B cell (primary cell): Measurements from ENCODE around the gene LIMS2. TPM values are rescaled to one million over a fixed set of nuclear protein-coding genes. Genes with fewer than 3 reads are reported as not detected.

Experiments
- ATAC-seq: fragments of 200-7000 bp; cut with Tn5 transposase; one replicate; pipeline ENCODE4 v1.10.0; 2021; ENCODE audit warnings: low read depth, mild to moderate bottlenecking, moderate number of reproducible peaks, moderate library complexity
- CTCF ChIA-PET: fragments of 350-600 bp; sonication (Branson Sonifier 250); formaldehyde crosslinking; loops from one replicate; lab custom pipeline; 2021; ENCODE audit warnings: antibody characterized with exemption, inconsistent platforms; lab: Charles Lee
- POLR2A ChIA-PET: fragments of 350-600 bp; sonication (Branson Sonifier 250); formaldehyde crosslinking; loops from one replicate; lab custom pipeline; 2021; ENCODE audit warnings: antibody characterized with exemption; lab: Charles Lee
- DNase-seq: peaks from one replicate; pipeline ENCODE4 v3.0.0; 2013
- H2AFZ ChIP-seq: 2 replicates; pipeline ENCODE4 v1.6.1; 2012; ENCODE audit warnings: mild to moderate bottlenecking, low read depth, low read length; ENCODE audit not compliant: insufficient read depth, poor library complexity, severe bottlenecking
- H3K27ac ChIP-seq, 2 donors: 1 replicate in 1 of 2; 2 replicates in 1 of 2; pipeline ENCODE4 v1.5.1; 2012 to 2013; ENCODE audit warnings: low read length in 2 of 2, mild to moderate bottlenecking in 2 of 2, moderate library complexity in 1 of 2
- H3K27me3 ChIP-seq, 4 experiments: fragments of 200-600 bp in 1 of 4; sonication (generic) in 1 of 4; replicated peaks in 1 of 4; 1 replicate in 2 of 4; 2 replicates in 2 of 4; pipeline versions ENCODE4 v1.6.1 to v1.7.0; 2013 to 2016; ENCODE audit warnings: low read length in 3 of 4, mild to moderate bottlenecking in 2 of 4, mixed read lengths in 1 of 4, moderate library complexity in 1 of 4; ENCODE audit not compliant: insufficient read depth in 4 of 4, control insufficient read depth in 3 of 4; ENCODE audit errors: control extremely low read depth in 1 of 4
- H3K36me3 ChIP-seq, 2 experiments: replicated peaks in 1 of 2; 1 replicate in 1 of 2; 2 replicates in 1 of 2; pipeline versions ENCODE4 v1.6.1 to v1.7.1; 2013; ENCODE audit warnings: low read length in 1 of 2; ENCODE audit not compliant: insufficient read depth in 2 of 2, control insufficient read depth in 1 of 2; ENCODE audit errors: control extremely low read depth in 1 of 2, extremely low read depth in 1 of 2
- H3K4me1 ChIP-seq, 2 donors: fragments of 200-600 bp in 1 of 2; sonication (generic) in 1 of 2; 1 replicate in 1 of 2; 2 replicates in 1 of 2; pipeline versions ENCODE4 v1.5.1 to v1.6.1; 2013 to 2017; ENCODE audit warnings: low read length in 2 of 2; ENCODE audit not compliant: control insufficient read depth in 2 of 2, insufficient read depth in 2 of 2
- H3K4me2 ChIP-seq: replicated peaks from 2 replicates; pipeline ENCODE3; 2012; ENCODE audit warnings: mild to moderate bottlenecking, low read depth, low read length; ENCODE audit not compliant: poor library complexity, severe bottlenecking
- H3K4me3 ChIP-seq, 5 experiments: fragments of 200-600 bp in 1 of 5; sonication (generic) in 1 of 5; 1 replicate in 3 of 5; 2 replicates in 2 of 5; pipeline versions ENCODE4 v1.5.1 to v1.7.0; 2011 to 2016; ENCODE audit warnings: low read length in 4 of 5, mild to moderate bottlenecking in 4 of 5, low read depth in 2 of 5, control low read depth in 1 of 5, moderate library complexity in 1 of 5; ENCODE audit not compliant: insufficient read depth in 1 of 5; ENCODE audit errors: control extremely low read depth in 1 of 5, extremely low read depth in 1 of 5
- H3K79me2 ChIP-seq: fragments of 200-600 bp; sonication (generic); one replicate; pipeline ENCODE4 v1.6.0; 2016; ENCODE audit warnings: low read length; ENCODE audit not compliant: control insufficient read depth, insufficient read depth
- H3K9ac ChIP-seq: fragments of 200-600 bp; sonication (generic); 2 replicates; pipeline ENCODE4 v1.6.1; 2017; ENCODE audit warnings: mild to moderate bottlenecking, low read length, moderate library complexity
- H3K9me3 ChIP-seq, 3 donors: one replicate each; pipeline versions ENCODE4 v1.6.1 to v1.7.1; 2013; ENCODE audit warnings: low read length in 2 of 3; ENCODE audit not compliant: control insufficient read depth in 2 of 3, insufficient read depth in 1 of 3; ENCODE audit errors: control extremely low read depth in 1 of 3
- H4K20me1 ChIP-seq: 2 replicates; pipeline ENCODE4 v1.6.0; 2012; ENCODE audit warnings: mild to moderate bottlenecking, low read length; ENCODE audit not compliant: insufficient read depth, control insufficient read depth, poor library complexity, severe bottlenecking
- H3K27ac Mint-ChIP-seq: one replicate; pipeline ENCODE4 v1.8.0; 2021; ENCODE audit warnings: mixed read lengths
- H3K27me3 Mint-ChIP-seq: one replicate; pipeline ENCODE4 v1.8.0; 2021; ENCODE audit warnings: mixed read lengths
- H3K4me1 Mint-ChIP-seq: one replicate; pipeline ENCODE4 v1.8.0; 2021; ENCODE audit warnings: mixed read lengths
- H3K4me3 Mint-ChIP-seq: one replicate; pipeline ENCODE4 v1.8.0; 2021; ENCODE audit warnings: mixed read lengths
- H3K9me3 Mint-ChIP-seq: one replicate; pipeline ENCODE4 v1.8.0; 2022; ENCODE audit warnings: mixed read lengths; ENCODE audit not compliant: insufficient read depth
- CTCF ChIP-seq: fragments of 200-600 bp; IDR thresholded peaks from one replicate; pipeline ENCODE4 v1.8.0; 2022; ENCODE audit warnings: antibody characterized with exemption, mild to moderate bottlenecking
- EZH2 ChIP-seq: IDR thresholded peaks from 2 replicates; pipeline ENCODE4 v1.6.1; 2012; ENCODE audit warnings: borderline replicate concordance, low read depth, mild to moderate bottlenecking, moderate library complexity, low read length; ENCODE audit not compliant: insufficient read depth, poor library complexity, severe bottlenecking
- WGBS: methylation state at CpG from one replicate; pipeline ENCODE4 v1.1.5; 2013; ENCODE audit warnings: missing lambda C conversion rate; ENCODE audit not compliant: insufficient coverage; 5-methylcytosine and 5-hydroxymethylcytosine counted together
- intact Hi-C: fragments of 100-400 bp; cut with micrococcal nuclease; formaldehyde crosslinking; loops from one replicate; pipeline ENCODE4 v1.10.0; 2022
- polyA plus RNA-seq: library from polyadenylated mRNA; depleted of rRNA; stranded (reverse); fragments of >200 nt; gene quantifications from 2 replicates; pipeline ENCODE4 v1.2.3, GENCODE V29; 2012
- total RNA-seq, 2 donors: library from RNA; stranded (reverse); fragments of 120-200 nt in 1 of 2; gene quantifications; 1 replicate in 1 of 2; 2 replicates in 1 of 2; pipeline versions ENCODE4 v1.2.3 to v1.2.4, GENCODE V29; 2013 to 2022

LIMS2 gene
- total and polyA plus RNA-seq, 2 donors (not counting 1 experiment from before 2014, with no cell fraction given), result 6.7 to 32.2 TPM

GRCh38 chr2:127673291-127674069 is 1.9 kb downstream of the LIMS2 start:
- Histone ChIP-seq H3K9me3 (peaks cover 0 to 3% (median 0%) of the 10 kb centered on the region in 3 donors), H3K4me2 (no peak overlapping the region), H3K4me1 (peaks cover 12 to 14% of the 10 kb centered on the region in 2 donors), H3K9ac (no peak overlapping the region), H3K4me3 (no peak overlapping the region), H3K27me3 (peaks cover 0 to 36% (median 23%) of the 10 kb centered on the region in 4 experiments), H4K20me1 (no peaks in the 10 kb centered on the region), H3K27ac (no peak overlapping the region), H3K36me3 (no peaks in the 10 kb centered on the region), H2AFZ (no peak overlapping the region), H3K79me2 (no peaks in the 10 kb centered on the region)
- no peak overlapping the region for H3K27ac Mint-ChIP-seq
- TF ChIP-seq EZH2, result no peak
- no peak for TF ChIP-seq CTCF
- no peak for ATAC-seq
- ChIA-PET POLR2A (no interaction called here), CTCF (interaction anchor here (1.2 kb wide), 1 partner anchor 29 kb away, joined by 3 read pairs; no protein-coding TSS in a partner anchor)
- H3K4me3 Mint-ChIP-seq, result peak overlapping the region; percentile 54
- WGBS, result 97% methylated on average over 15 of the region's 17 CpGs
- no peak for DNase-seq
- no peaks in the 10 kb centered on the region for H3K9me3 Mint-ChIP-seq
- H3K4me1 Mint-ChIP-seq, result peaks cover 11% of the 10 kb centered on the region
- H3K27me3 Mint-ChIP-seq, result peaks cover 43% of the 10 kb centered on the region
- intact Hi-C loops, result no loop called here
